HTERT RPE-1 (cell line): Measurements from ENCODE around the gene RABGAP1L.
"Not testable (repeated sequence)": the region's sequence is repeated elsewhere in the genome, so short reads cannot be mapped to it uniquely, and the experiment has no call there.

ENCODE experiments used
- in situ Hi-C: fragments of 300-500 bp; cut with MboI; formaldehyde crosslinking; loops from 4 replicates; pipeline ENCODE4 v1.14.3; 2020; ENCODE audit warnings: low sequenced_read_pairs

RABGAP1L gene

GRCh38 chr1:175000697-175001187, 841.4 kb downstream of the RABGAP1L start:
- in situ Hi-C loops, result no loop called here

DNA sequence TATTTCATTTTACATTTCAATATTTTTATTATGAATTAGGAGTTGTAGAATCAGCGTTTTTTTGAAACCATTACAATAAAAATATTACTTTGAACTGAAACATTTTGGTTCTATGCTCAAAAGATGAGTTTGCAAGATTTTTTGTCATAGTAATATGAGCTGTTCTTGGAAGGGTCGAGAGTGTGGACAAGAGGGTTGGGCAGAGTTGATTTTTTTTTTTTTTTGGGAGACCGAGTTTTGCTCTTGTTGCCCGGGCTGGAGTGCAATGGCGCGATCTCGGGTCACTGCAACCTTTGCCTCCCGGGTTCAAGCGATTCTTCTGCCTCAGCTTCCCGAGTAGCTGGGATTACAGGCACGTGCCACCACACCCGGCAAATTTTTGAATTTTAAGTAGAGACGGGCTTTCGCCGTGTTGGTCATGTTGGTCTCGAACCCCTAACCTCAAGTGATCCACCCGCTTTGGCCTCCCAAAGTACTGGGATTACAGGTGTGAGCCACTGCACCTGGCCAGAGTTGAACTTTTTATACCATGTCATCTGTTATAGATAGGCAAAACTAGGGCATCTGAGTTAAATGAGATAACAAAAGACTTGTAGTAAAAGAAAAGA, 843.7 kb downstream of the RABGAP1L start:
- in situ Hi-C loops, result no loop called here

- in situ Hi-C loops, result no loop called here
Observed at GRCh38 chr1:175003521-175003920, 844.2 kb downstream of the RABGAP1L start.

DNA sequence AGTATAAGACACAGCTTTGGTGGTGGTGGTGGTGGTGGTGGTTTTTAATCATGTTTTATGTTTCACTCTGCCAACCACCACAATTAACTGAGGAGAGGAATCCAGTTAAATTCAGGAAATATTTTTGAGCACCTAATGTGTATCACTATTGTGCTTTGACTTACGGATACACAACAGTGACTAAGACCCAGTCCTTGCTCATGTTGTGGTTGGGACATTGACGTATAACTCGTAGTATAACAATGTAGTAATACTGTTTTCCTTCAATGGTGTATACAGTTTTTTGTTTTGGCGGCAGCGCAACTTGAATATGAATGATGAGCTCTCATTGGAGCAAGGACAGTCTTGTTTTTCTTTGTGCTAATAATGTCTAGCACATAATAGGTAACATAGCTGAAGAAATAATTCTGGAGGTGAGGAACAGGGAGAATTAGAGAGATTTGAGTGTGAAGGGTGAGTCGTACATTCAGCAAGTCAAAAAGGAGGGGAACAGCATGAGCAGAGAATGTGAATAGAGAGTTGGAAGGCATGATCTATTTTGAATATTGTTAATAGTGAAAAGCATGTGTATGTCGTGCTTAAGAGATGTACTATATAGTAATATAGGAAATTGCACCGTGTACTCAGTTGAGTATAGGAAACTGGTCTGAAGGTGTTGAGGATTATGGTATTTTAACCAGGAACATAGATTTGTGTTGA, 845.9 kb downstream of the RABGAP1L start:
- in situ Hi-C loops, result no loop called here

- in situ Hi-C loops, result no loop called here
Observed at GRCh38 chr1:175009532-175009931, 850.2 kb downstream of the RABGAP1L start.

DNA sequence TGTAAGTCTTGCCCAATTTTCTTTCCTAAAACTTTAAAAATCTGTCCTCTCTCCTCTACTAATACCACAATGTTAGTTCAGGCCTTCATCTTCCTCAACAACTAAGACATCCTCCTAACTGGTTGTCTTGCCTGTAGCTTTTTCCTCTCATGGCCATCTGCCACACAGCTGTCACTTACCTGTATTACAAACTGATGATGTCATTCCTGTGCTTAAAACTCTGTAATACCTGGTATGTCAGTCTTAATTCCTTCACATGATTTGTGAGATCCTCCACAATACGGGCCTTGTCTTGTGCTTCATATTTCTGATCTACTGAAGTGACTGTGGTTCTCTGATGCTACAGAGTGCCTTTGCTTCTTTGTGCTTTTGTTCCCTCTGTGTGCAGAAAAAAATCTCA, 854.1 kb downstream of the RABGAP1L start:
- in situ Hi-C loops, result no loop called here

- in situ Hi-C loops, result no loop called here
Observed at GRCh38 chr1:175015243-175015642, 855.9 kb downstream of the RABGAP1L start.

GRCh38 chr1:175019524-175019923, 860.2 kb downstream of the RABGAP1L start:
- in situ Hi-C loops, result no loop called here

DNA sequence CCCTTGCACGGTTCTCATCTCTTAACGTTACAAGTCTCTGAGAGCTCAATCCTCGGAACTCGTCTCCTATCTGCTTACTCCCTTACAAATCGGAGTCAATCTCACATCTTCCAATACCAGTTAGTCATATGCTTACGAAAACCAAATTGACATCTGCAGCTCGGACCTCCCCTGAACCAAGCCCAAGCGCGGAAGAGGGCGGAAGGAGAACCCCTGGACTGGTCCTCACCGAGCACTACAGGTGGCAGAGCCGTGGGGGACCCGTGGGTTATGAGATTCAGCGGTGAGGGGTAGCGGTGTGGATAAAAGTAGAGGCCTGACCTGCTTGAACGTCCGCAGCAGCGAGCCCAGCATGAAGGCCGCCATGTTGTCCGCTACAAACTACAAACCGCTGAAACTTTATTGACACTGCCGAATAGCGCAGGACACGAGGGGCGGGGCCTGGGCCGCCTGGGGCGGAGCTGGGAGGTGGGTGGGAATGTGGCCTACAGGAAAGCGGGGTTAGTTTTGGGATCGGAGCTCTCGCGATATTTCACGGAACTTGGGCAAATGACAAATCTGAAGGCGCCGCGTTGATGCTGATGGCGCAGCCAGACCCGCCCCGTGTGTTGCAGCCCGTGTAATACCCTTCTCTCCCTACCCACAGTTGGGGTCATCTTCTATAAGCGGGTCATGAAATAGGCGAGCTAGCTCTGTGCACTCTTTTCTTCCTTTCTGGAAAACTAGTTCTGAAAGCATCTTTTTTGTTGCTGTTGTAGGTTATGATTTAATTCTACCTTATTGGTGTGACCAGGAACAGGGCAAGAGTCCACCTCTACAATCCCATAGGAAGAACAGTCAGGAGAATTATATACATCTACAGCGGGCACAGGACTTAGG, 864.0 kb downstream of the RABGAP1L start, which contains the start of gene MRPS14:
MRPS14 (minus strand) TSS at position 383 of the 879 bp plus-strand sequence; CDS start at position 366, 17 bp downstream.
- in situ Hi-C loops, result no loop called here

- in situ Hi-C loops, result not testable (repeated sequence)
Observed at GRCh38 chr1:175023922-175024242, 864.6 kb downstream of the RABGAP1L start.

DNA sequence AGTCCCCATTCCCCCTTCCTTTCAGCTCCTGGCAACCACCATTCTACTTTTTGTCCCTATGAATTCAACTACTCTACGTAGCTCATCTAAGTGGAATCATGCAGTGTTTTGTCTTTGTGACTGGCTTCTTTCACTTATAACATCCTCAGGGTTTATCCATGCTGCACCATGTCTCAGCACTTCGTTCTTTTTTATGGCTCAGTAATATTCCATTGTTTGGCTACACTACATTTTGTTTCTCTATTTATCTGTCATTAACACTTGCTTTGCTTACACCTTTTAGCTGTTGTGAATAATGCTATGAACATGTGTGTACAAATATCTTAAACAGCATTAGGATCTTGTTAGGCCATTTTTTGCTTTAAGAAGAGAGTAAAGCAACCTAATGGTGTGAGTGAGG, 865.5 kb downstream of the RABGAP1L start:
- in situ Hi-C loops, result no loop called here

DNA sequence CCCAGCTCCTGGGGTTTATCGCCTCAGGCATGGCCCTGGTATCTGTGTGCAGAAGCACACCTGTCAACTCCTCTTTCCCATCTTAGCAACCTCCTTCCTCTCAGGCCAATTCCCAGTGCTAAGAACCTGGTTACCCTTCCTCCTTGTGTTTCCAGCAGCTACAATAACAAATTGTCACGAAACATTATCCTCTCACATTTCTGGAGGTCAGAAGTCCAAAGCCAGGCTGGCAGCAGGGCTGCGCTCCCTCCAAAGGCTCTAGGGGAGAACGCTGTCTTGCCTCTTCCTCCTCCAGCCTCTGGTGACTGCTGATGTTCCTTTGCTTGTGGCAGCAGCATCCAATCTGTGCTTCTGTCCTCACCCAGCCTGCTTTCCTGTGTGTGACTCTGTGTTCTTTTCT, 874.6 kb downstream of the RABGAP1L start:
- in situ Hi-C loops, result no loop called here

- in situ Hi-C loops, result no loop called here
Observed at GRCh38 chr1:175034775-175035174, 875.5 kb downstream of the RABGAP1L start.

DNA sequence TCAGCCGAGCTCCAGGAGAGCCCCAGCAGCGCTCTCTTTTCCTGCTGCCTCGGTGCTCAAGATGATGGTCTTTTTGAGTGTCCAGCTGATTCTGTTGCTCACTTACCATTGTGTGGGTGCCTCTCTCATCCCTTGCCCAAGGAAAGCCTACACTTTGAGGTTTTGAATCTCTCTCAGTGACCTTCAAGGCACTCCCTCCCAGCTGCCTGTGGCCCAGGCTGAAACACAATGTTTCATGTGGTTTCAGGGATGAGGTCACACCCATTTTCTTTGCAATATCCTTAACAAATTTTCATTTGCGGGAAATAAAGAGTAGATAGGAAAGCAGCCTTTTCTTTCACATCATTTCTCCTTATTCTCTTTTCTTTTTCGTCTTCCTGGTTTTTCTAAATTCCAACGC, 876.5 kb downstream of the RABGAP1L start:
- in situ Hi-C loops, result no loop called here

GRCh38 chr1:175036476-175036875, 877.2 kb downstream of the RABGAP1L start:
- in situ Hi-C loops, result no loop called here

DNA sequence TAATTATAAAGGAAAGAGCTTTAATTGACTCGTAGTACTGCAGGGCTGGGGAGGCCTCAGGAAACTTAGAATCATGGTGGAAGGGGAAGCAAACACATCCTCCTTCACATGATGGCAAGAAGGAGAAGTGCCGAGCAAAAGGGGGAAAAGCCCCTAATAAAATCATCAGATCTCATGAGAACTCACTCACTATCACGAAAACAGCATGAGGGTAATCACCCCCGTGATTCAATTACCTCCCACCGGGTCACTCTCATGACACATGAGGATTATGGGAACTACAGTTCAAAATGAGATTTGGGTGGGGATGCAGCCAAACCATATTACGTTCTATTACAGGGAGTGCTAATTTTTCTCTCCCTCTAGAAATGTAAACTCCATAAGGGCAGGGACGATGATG, 878.1 kb downstream of the RABGAP1L start:
- in situ Hi-C loops, result no loop called here

GRCh38 chr1:175040324-175040879, 881.1 kb downstream of the RABGAP1L start:
- in situ Hi-C loops, result no loop called here

GRCh38 chr1:175042650-175043049, 883.3 kb downstream of the RABGAP1L start:
- in situ Hi-C loops, result no loop called here

GRCh38 chr1:175043824-175044223, 884.5 kb downstream of the RABGAP1L start:
- in situ Hi-C loops, result no loop called here

GRCh38 chr1:175044591-175044990, 885.3 kb downstream of the RABGAP1L start:
- in situ Hi-C loops, result not testable (repeated sequence)
